GM23338 (cell line): ENCODE measurements around the gene SYPL1. TPM values are rescaled to one million over a fixed set of nuclear protein-coding genes. Genes with fewer than 3 reads are reported as not detected.

Experiments
- ATAC-seq: fragments of 200-7000 bp; cut with Tn5 transposase; 3 replicates; pipeline ENCODE4 v1.9.1; 2020
- DNase-seq: peaks from one replicate; pipeline ENCODE4 v3.0.0-alpha.2; 2015; ENCODE audit warnings: low spot score
- H2AFZ ChIP-seq: fragments of 200-600 bp; sonication (generic); 2 replicates; pipeline ENCODE4 v1.8.0; 2016; ENCODE audit warnings: antibody characterized with exemption, mild to moderate bottlenecking, moderate library complexity
- H3F3A ChIP-seq: fragments of 200-600 bp; sonication (generic); replicated peaks from 2 replicates; pipeline ENCODE4 v1.8.0; 2017; ENCODE audit warnings: antibody characterized with exemption, mixed run types, low read depth
- H3K27ac ChIP-seq: fragments of 200-600 bp; sonication (generic); 2 replicates; pipeline ENCODE4 v1.6.1; 2016; ENCODE audit warnings: low read depth
- H3K27me3 ChIP-seq: fragments of 200-600 bp; sonication (generic); 2 replicates; pipeline ENCODE4 v1.8.0; 2016; ENCODE audit warnings: mild to moderate bottlenecking, mixed run types, moderate library complexity; ENCODE audit not compliant: insufficient read depth
- H3K36me3 ChIP-seq: fragments of 200-600 bp; sonication (generic); 2 replicates; pipeline ENCODE4 v1.8.0; 2016; ENCODE audit warnings: mild to moderate bottlenecking; ENCODE audit not compliant: insufficient read depth
- H3K4me1 ChIP-seq: fragments of 200-600 bp; sonication (generic); 2 replicates; pipeline ENCODE4 v1.8.0; 2016; ENCODE audit warnings: mild to moderate bottlenecking, moderate library complexity; ENCODE audit not compliant: insufficient read depth
- H3K4me2 ChIP-seq: fragments of 200-600 bp; sonication (generic); 2 replicates; pipeline ENCODE4 v1.7.1; 2017; ENCODE audit warnings: mixed run types
- H3K4me3 ChIP-seq: fragments of 200-600 bp; sonication (generic); 2 replicates; pipeline ENCODE4 v1.6.1; 2016; ENCODE audit warnings: mixed run types
- H3K79me2 ChIP-seq: fragments of 200-600 bp; sonication (generic); replicated peaks from 2 replicates; pipeline ENCODE4 v1.8.0; 2017; ENCODE audit warnings: mild to moderate bottlenecking; ENCODE audit not compliant: insufficient read depth
- H3K9me2 ChIP-seq: fragments of 200-600 bp; sonication (generic); 2 replicates; pipeline ENCODE4 v1.8.0; 2017; ENCODE audit not compliant: insufficient read depth
- H4K20me1 ChIP-seq: fragments of 200-600 bp; sonication (generic); replicated peaks from 2 replicates; pipeline ENCODE4 v1.8.0; 2017; ENCODE audit warnings: mild to moderate bottlenecking; ENCODE audit not compliant: insufficient read depth
- H3K27ac Mint-ChIP-seq: 2 replicates; pipeline ENCODE4 v1.8.0; 2020; ENCODE audit warnings: inconsistent platforms, mild to moderate bottlenecking, moderate library complexity, mixed read lengths
- H3K27me3 Mint-ChIP-seq: 3 replicates; pipeline ENCODE4 v1.8.0; 2022; ENCODE audit warnings: low read depth, mild to moderate bottlenecking, moderate library complexity, mixed read lengths, inconsistent platforms; ENCODE audit not compliant: insufficient read depth, poor library complexity
- H3K36me3 Mint-ChIP-seq: 3 replicates; pipeline ENCODE4 v1.8.0; 2021; ENCODE audit warnings: low read depth, mild to moderate bottlenecking, inconsistent platforms, moderate library complexity, mixed read lengths
- H3K4me1 Mint-ChIP-seq: 3 replicates; pipeline ENCODE4 v1.8.0; 2020; ENCODE audit warnings: mild to moderate bottlenecking, inconsistent platforms, mixed read lengths
- H3K4me3 Mint-ChIP-seq: 3 replicates; pipeline ENCODE4 v1.8.0; 2021; ENCODE audit warnings: moderate library complexity, mild to moderate bottlenecking, inconsistent platforms, mixed read lengths
- H3K9me3 Mint-ChIP-seq: 3 replicates; pipeline ENCODE4 v1.8.0; 2020; ENCODE audit warnings: moderate library complexity, mild to moderate bottlenecking, inconsistent platforms, mixed read lengths
- JUNB ChIP-seq: IDR thresholded peaks from one replicate; pipeline ENCODE4 v1.6.1; 2016; ENCODE audit warnings: antibody characterized with exemption; ENCODE audit not compliant: unreplicated experiment
- ZNF114 ChIP-seq: fragments of 250-450 bp; sonication (Bioruptor Pico); IDR thresholded peaks from 2 replicates; pipeline ENCODE4 v1.5.0; 2020; ENCODE audit warnings: mild to moderate bottlenecking, moderate library complexity
- polyA plus RNA-seq: library from polyadenylated mRNA; unstranded; fragments of >200 nt; fragmentation: Nextera tagmentation; extraction: Ambion mirVana; gene quantifications from 2 replicates; pipeline ENCODE4 v1.2.1, GENCODE V29; 2016
- total RNA-seq: library from RNA; depleted of rRNA; stranded (reverse); fragments of >200 nt; shearing (Covaris generic); gene quantifications from 2 replicates; pipeline ENCODE4 v1.2.3, GENCODE V29; 2014
- TF ChIP-seq, protein P1 (sequence below): fragments of 250-450 bp; sonication (Bioruptor Pico); IDR thresholded peaks from 2 replicates; pipeline ENCODE4 v1.5.0; 2020; ENCODE audit warnings: mild to moderate bottlenecking, moderate library complexity

SYPL1 gene
- total and polyA plus RNA-seq, 2 experiments from 2014 or later, result 39.3 to 52.7 TPM

DNA sequence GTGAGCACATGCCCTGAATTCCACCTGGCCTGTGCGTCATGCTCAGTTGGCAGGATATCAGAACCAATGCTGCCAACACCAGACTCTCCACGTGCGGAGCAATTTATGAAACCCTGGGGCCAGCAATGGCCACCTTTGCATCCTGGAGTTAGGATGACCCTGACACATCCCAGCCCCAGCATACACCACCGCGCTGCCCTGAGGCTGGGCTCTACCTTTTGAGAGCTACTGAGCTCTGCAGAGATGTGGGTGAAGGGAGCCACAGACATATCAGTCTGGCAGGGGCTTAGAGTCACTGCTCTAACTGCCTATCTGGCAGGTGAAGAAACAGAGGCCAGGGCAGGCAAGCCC lies 41.9 kb downstream of the SYPL1 start:
- ATAC-seq (no peak), DNase-seq (no peak)
- Mint-ChIP-seq H3K27me3 (peaks cover under 1% of the 10 kb centered on the region), H3K4me1 (peaks cover 22% of the 10 kb centered on the region), H3K36me3 (no peaks in the 10 kb centered on the region), H3K4me3 (no peak overlapping the region), H3K9me3 (no peaks in the 10 kb centered on the region), H3K27ac (no peak overlapping the region)
- peaks cover 22% of the 10 kb centered on the region for H3K4me1 ChIP-seq
- no peak overlapping the region for H3K4me3 ChIP-seq
- no peaks in the 10 kb centered on the region for H3K36me3 ChIP-seq
- H3F3A ChIP-seq, result 0 out of 2 replicates have a peak, but pooled peaks cover 7% of the 10 kb centered on the region
- no peaks in the 10 kb centered on the region for H4K20me1 ChIP-seq
- no peak overlapping the region for H3K27ac ChIP-seq
- H3K79me2 ChIP-seq, result no peaks in the 10 kb centered on the region
- TF ChIP-seq, protein P1, sequence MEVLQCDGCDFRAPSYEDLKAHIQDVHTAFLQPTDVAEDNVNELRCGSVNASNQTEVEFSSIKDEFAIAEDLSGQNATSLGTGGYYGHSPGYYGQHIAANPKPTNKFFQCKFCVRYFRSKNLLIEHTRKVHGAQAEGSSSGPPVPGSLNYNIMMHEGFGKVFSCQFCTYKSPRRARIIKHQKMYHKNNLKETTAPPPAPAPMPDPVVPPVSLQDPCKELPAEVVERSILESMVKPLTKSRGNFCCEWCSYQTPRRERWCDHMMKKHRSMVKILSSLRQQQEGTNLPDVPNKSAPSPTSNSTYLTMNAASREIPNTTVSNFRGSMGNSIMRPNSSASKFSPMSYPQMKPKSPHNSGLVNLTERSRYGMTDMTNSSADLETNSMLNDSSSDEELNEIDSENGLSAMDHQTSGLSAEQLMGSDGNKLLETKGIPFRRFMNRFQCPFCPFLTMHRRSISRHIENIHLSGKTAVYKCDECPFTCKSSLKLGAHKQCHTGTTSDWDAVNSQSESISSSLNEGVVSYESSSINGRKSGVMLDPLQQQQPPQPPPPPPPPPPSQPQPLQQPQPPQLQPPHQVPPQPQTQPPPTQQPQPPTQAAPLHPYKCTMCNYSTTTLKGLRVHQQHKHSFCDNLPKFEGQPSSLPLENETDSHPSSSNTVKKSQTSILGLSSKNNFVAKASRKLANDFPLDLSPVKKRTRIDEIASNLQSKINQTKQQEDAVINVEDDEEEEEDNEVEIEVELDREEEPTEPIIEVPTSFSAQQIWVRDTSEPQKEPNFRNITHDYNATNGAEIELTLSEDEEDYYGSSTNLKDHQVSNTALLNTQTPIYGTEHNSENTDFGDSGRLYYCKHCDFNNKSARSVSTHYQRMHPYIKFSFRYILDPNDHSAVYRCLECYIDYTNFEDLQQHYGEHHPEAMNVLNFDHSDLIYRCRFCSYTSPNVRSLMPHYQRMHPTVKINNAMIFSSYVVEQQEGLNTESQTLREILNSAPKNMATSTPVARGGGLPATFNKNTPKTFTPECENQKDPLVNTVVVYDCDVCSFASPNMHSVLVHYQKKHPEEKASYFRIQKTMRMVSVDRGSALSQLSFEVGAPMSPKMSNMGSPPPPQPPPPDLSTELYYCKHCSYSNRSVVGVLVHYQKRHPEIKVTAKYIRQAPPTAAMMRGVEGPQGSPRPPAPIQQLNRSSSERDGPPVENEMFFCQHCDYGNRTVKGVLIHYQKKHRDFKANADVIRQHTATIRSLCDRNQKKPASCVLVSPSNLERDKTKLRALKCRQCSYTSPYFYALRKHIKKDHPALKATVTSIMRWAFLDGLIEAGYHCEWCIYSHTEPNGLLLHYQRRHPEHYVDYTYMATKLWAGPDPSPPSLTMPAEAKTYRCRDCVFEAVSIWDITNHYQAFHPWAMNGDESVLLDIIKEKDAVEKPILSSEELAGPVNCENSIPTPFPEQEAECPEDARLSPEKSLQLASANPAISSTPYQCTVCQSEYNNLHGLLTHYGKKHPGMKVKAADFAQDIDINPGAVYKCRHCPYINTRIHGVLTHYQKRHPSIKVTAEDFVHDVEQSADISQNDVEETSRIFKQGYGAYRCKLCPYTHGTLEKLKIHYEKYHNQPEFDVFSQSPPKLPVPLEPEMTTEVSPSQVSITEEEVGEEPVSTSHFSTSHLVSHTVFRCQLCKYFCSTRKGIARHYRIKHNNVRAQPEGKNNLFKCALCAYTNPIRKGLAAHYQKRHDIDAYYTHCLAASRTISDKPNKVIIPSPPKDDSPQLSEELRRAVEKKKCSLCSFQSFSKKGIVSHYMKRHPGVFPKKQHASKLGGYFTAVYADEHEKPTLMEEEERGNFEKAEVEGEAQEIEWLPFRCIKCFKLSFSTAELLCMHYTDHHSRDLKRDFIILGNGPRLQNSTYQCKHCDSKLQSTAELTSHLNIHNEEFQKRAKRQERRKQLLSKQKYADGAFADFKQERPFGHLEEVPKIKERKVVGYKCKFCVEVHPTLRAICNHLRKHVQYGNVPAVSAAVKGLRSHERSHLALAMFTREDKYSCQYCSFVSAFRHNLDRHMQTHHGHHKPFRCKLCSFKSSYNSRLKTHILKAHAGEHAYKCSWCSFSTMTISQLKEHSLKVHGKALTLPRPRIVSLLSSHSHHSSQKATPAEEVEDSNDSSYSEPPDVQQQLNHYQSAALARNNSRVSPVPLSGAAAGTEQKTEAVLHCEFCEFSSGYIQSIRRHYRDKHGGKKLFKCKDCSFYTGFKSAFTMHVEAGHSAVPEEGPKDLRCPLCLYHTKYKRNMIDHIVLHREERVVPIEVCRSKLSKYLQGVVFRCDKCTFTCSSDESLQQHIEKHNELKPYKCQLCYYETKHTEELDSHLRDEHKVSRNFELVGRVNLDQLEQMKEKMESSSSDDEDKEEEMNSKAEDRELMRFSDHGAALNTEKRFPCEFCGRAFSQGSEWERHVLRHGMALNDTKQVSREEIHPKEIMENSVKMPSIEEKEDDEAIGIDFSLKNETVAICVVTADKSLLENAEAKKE (CRISPR knock-in tag), result no peak
- TF ChIP-seq JUNB, result no peak
- TF ChIP-seq ZNF114, result no peak
- H3K4me2 ChIP-seq, result no peak overlapping the region
- H3K9me2 ChIP-seq, result no peaks in the 10 kb centered on the region
- H2AFZ ChIP-seq, result no peak overlapping the region
- H3K27me3 ChIP-seq, result no peaks in the 10 kb centered on the region

DNA sequence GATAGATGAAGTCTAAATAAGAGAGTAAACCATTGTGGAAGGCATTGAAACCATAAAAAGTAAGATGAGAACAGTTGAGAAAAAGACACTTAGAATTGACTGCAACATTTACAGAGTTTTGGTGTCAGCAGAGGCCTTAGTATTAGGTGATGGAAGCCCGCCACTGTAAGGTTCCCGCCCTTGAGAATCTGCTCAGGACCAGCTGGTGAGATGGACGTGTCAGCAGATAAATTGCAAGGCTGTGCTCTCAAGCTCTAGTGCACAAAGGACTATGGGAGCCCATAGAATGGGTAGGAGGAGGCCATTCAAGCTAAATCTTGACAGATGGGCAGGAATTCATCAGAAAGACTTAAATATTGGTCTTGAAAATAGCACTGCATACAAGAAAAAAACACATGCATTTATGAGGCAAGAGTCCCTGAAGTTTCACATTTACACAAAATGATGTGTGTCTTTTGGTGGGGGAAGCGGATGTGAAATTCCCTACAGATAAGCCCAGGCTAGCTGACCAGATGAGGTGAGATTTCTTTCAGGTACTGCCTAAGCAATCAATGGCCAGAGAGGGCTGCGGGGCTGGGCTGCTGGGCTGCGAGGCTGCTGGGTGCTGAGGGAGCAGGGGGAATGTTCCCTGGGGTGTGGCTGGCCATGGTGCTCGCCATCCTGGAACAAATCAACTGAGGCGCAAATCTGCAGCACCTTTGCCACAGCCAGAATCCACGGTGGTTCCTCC lies 42.5 kb downstream of the SYPL1 start:
- TF ChIP-seq, protein P1 (CRISPR knock-in tag), result no peak
- H3K27ac ChIP-seq, result no peak overlapping the region
- H2AFZ ChIP-seq, result no peak overlapping the region
- no peak overlapping the region for H3K4me3 Mint-ChIP-seq
- no peaks in the 10 kb centered on the region for H3K79me2 ChIP-seq
- H3K27me3 ChIP-seq, result no peaks in the 10 kb centered on the region
- H3K36me3 Mint-ChIP-seq, result no peaks in the 10 kb centered on the region
- H3K4me1 ChIP-seq, result peaks cover 22% of the 10 kb centered on the region
- no peaks in the 10 kb centered on the region for H3K36me3 ChIP-seq
- DNase-seq (no peak), ATAC-seq (no peak)
- no peaks in the 10 kb centered on the region for H4K20me1 ChIP-seq
- H3K4me2 ChIP-seq, result no peak overlapping the region
- peaks cover 23% of the 10 kb centered on the region for H3K4me1 Mint-ChIP-seq
- H3K27ac Mint-ChIP-seq, result no peak overlapping the region
- no peak overlapping the region for H3K4me3 ChIP-seq
- no peaks in the 10 kb centered on the region for H3K9me3 Mint-ChIP-seq
- peaks cover 2% of the 10 kb centered on the region for H3K27me3 Mint-ChIP-seq
- 0 out of 2 replicates have a peak, but pooled peaks cover 7% of the 10 kb centered on the region for H3F3A ChIP-seq
- no peaks in the 10 kb centered on the region for H3K9me2 ChIP-seq
